Endodermal cell (in vitro differentiated cells): ENCODE data around the gene CDH13. TPM values are rescaled to one million over a fixed set of nuclear protein-coding genes. Genes with fewer than 3 reads are reported as not detected.

Experiments used
- DNase-seq: peaks from one replicate; pipeline ENCODE4 v3.0.0-alpha.2; 2017
- H3K27ac ChIP-seq: 2 replicates; pipeline ENCODE4 v1.5.1; 2013; ENCODE audit warnings: mild to moderate bottlenecking, low read depth, low read length, moderate library complexity
- H3K27me3 ChIP-seq: 2 replicates; pipeline ENCODE4 v1.6.1; 2013; ENCODE audit warnings: mild to moderate bottlenecking, low read length, moderate library complexity; ENCODE audit not compliant: insufficient read depth, control insufficient read depth, poor library complexity, severe bottlenecking
- H3K36me3 ChIP-seq: 2 replicates; pipeline ENCODE4 v1.7.0; 2013; ENCODE audit warnings: mild to moderate bottlenecking, low read length, moderate library complexity; ENCODE audit not compliant: control insufficient read depth, insufficient read depth
- H3K4me1 ChIP-seq: one replicate; pipeline ENCODE4 v1.7.0; 2013; ENCODE audit warnings: low read length; ENCODE audit not compliant: control insufficient read depth, insufficient read depth
- H3K4me3 ChIP-seq: 2 replicates; pipeline ENCODE4 v1.5.1; 2013; ENCODE audit warnings: mild to moderate bottlenecking, low read length, moderate library complexity
- H3K9ac ChIP-seq: 2 replicates; pipeline ENCODE4 v1.6.1; 2013; ENCODE audit warnings: mild to moderate bottlenecking, low read length, moderate library complexity; ENCODE audit not compliant: poor library complexity, severe bottlenecking; ENCODE audit errors: extremely low read depth
- H3K9me3 ChIP-seq: 2 replicates; pipeline ENCODE4 v1.6.1; 2013; ENCODE audit warnings: mild to moderate bottlenecking, low read length, moderate library complexity; ENCODE audit not compliant: control insufficient read depth
- H3K27ac Mint-ChIP-seq: 2 replicates; pipeline ENCODE4 v1.8.0; 2020; ENCODE audit warnings: mixed read lengths
- H3K27me3 Mint-ChIP-seq: 2 replicates; pipeline ENCODE4 v1.8.0; 2021; ENCODE audit warnings: mild to moderate bottlenecking, mixed read lengths; ENCODE audit not compliant: insufficient read depth
- H3K36me3 Mint-ChIP-seq: 2 replicates; pipeline ENCODE4 v1.8.0; 2020; ENCODE audit warnings: low read depth, mixed read lengths
- H3K4me1 Mint-ChIP-seq: 2 replicates; pipeline ENCODE4 v1.8.0; 2020; ENCODE audit warnings: mixed read lengths
- H3K4me3 Mint-ChIP-seq: 2 replicates; pipeline ENCODE4 v1.8.0; 2020; ENCODE audit warnings: mild to moderate bottlenecking, moderate library complexity, mixed read lengths
- H3K9me3 Mint-ChIP-seq: 2 replicates; pipeline ENCODE4 v1.8.0; 2020; ENCODE audit warnings: mild to moderate bottlenecking, mixed read lengths
- WGBS, 2 experiments: methylation state at CpG; one replicate each; pipeline versions ENCODE4 v1.1.5 to v1.1.7; 2013; ENCODE audit warnings: missing lambda C conversion rate in 2 of 2, mixed read lengths in 1 of 2; ENCODE audit not compliant: insufficient coverage in 1 of 2, insufficient read length in 1 of 2; 5-methylcytosine and 5-hydroxymethylcytosine counted together
- total RNA-seq, 2 donors: library from RNA; stranded (reverse); fragmentation: NEBNext Ultra II Directional in 1 of 2; extraction: Animal tissue kit (Norgen Biotek cat#: 25700) in 1 of 2; gene quantifications; 2 replicates in 1 of 2; 3 replicates in 1 of 2; pipeline ENCODE4 v1.2.1, GENCODE V29; 2021
- TF ChIP-seq, protein P1 (sequence below): fragments of 200-600 bp; sonication (generic); conservative IDR thresholded peaks from 2 replicates; pipeline ENCODE4 v1.5.0; 2021; ENCODE audit warnings: antibody characterized with exemption, mild to moderate bottlenecking

Gene CDH13
- total RNA-seq, 2 donors from 2014 or later, result 0.86 to 1.8 TPM

GRCh38 chr16:82621781-82622180 is 5.0 kb upstream of the CDH13 start:
- no peak overlapping the region for H3K4me3 ChIP-seq
- H3K27ac ChIP-seq, result no peak overlapping the region
- Mint-ChIP-seq H3K27me3 (peaks cover 42% of the 10 kb centered on the region), H3K9me3 (no peaks in the 10 kb centered on the region), H3K36me3 (no peaks in the 10 kb centered on the region), H3K27ac (no peak overlapping the region), H3K4me1 (peaks cover 15% of the 10 kb centered on the region), H3K4me3 (no peak overlapping the region)
- TF ChIP-seq, protein P1, sequence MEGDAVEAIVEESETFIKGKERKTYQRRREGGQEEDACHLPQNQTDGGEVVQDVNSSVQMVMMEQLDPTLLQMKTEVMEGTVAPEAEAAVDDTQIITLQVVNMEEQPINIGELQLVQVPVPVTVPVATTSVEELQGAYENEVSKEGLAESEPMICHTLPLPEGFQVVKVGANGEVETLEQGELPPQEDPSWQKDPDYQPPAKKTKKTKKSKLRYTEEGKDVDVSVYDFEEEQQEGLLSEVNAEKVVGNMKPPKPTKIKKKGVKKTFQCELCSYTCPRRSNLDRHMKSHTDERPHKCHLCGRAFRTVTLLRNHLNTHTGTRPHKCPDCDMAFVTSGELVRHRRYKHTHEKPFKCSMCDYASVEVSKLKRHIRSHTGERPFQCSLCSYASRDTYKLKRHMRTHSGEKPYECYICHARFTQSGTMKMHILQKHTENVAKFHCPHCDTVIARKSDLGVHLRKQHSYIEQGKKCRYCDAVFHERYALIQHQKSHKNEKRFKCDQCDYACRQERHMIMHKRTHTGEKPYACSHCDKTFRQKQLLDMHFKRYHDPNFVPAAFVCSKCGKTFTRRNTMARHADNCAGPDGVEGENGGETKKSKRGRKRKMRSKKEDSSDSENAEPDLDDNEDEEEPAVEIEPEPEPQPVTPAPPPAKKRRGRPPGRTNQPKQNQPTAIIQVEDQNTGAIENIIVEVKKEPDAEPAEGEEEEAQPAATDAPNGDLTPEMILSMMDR, result peak; percentile 49
- H3K4me1 ChIP-seq, result no peaks in the 10 kb centered on the region
- DNase-seq, result no peak
- H3K9ac ChIP-seq, result no peak overlapping the region
- no peaks in the 10 kb centered on the region for H3K9me3 ChIP-seq
- no peaks in the 10 kb centered on the region for H3K36me3 ChIP-seq
- 67 to 69% methylated on average over 1 of the region's 1 CpG for WGBS, 2 experiments
- H3K27me3 ChIP-seq, result peaks cover 31% of the 10 kb centered on the region

DNA sequence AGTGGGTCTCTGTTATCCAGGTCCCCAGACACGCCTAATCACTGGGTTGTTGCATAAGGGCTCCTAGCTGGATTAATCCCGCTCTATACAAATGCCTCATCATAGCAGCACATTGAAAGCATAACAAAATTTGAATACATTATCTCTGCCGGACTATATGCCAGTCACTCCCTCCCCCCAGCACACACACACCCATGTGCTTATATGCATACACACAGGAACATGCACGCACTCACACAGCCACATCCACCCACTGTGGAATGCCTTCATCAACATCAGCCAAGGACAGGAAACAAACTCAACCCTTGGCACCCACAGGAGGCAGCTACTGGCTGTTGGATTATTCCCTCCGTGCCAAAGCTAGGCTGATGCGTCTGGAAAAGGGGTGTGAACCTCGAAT is 3.5 kb upstream of the CDH13 start:
- H3K4me3 Mint-ChIP-seq, result no peak overlapping the region
- no peak overlapping the region for H3K9ac ChIP-seq
- no peaks in the 10 kb centered on the region for H3K36me3 ChIP-seq
- peaks cover 19% of the 10 kb centered on the region for H3K4me1 Mint-ChIP-seq
- no peaks in the 10 kb centered on the region for H3K9me3 Mint-ChIP-seq
- no peaks in the 10 kb centered on the region for H3K4me1 ChIP-seq
- no peak overlapping the region for H3K27ac ChIP-seq
- H3K36me3 Mint-ChIP-seq, result no peaks in the 10 kb centered on the region
- H3K4me3 ChIP-seq, result no peak overlapping the region
- H3K27me3 Mint-ChIP-seq, result peaks cover 54% of the 10 kb centered on the region
- TF ChIP-seq, protein P1, result no peak
- H3K27me3 ChIP-seq, result peaks cover 45% of the 10 kb centered on the region
- 81 to 88% methylated on average over 6 to 7 of the region's 7 CpGs for WGBS, 2 experiments
- DNase-seq, result no peak
- no peaks in the 10 kb centered on the region for H3K9me3 ChIP-seq
- H3K27ac Mint-ChIP-seq, result no peak overlapping the region

- no peaks in the 10 kb centered on the region for H3K36me3 ChIP-seq
- H3K4me3 Mint-ChIP-seq, result no peak overlapping the region
- DNase-seq, result no peak
- peaks cover 69% of the 10 kb centered on the region for H3K27me3 Mint-ChIP-seq
- peaks cover 11% of the 10 kb centered on the region for H3K4me1 ChIP-seq
- no peak overlapping the region for H3K27ac Mint-ChIP-seq
- WGBS, 2 experiments, result 88 to 100% methylated on average over 3 to 8 of the region's 8 CpGs
- TF ChIP-seq, protein P1, result peak; percentile 39
- H3K4me3 ChIP-seq, result no peak overlapping the region
- H3K27ac ChIP-seq, result no peak overlapping the region
- no peak overlapping the region for H3K9ac ChIP-seq
- no peaks in the 10 kb centered on the region for H3K9me3 ChIP-seq
- no peaks in the 10 kb centered on the region for H3K36me3 Mint-ChIP-seq
- H3K27me3 ChIP-seq, result peaks cover 56% of the 10 kb centered on the region
- H3K9me3 Mint-ChIP-seq, result no peaks in the 10 kb centered on the region
- peaks cover 20% of the 10 kb centered on the region for H3K4me1 Mint-ChIP-seq
Observed at GRCh38 chr16:82625066-82625968, 1.5 kb upstream of the CDH13 start.
